DND-41 (cell line): ENCODE measurements around the gene ELL.

Source experiments
- ATAC-seq: fragments of 200-7000 bp; cut with Tn5 transposase; 3 replicates; pipeline ENCODE4 v1.9.1; 2021; ENCODE audit warnings: low read depth; ENCODE audit not compliant: insufficient read depth
- DNase-seq: peaks from one replicate; pipeline ENCODE4 v3.0.0-alpha.2; 2020
- H2AFZ ChIP-seq: 2 replicates; pipeline ENCODE4 v1.6.0; 2012; ENCODE audit warnings: low read depth, low read length
- H3K27ac ChIP-seq: 2 replicates; pipeline ENCODE4 v1.5.1; 2012; ENCODE audit warnings: low read length, inconsistent platforms
- H3K27me3 ChIP-seq: fragments of 200-600 bp; sonication (generic); 2 replicates; pipeline ENCODE4 v1.6.0; 2012; ENCODE audit warnings: low read length, mild to moderate bottlenecking, inconsistent platforms; ENCODE audit not compliant: insufficient read depth, poor library complexity
- H3K36me3 ChIP-seq: 2 replicates; pipeline ENCODE4 v1.5.1; 2012; ENCODE audit warnings: low read length, inconsistent platforms; ENCODE audit not compliant: insufficient read depth
- H3K4me1 ChIP-seq: 2 replicates; pipeline ENCODE4 v1.5.1; 2012; ENCODE audit warnings: mild to moderate bottlenecking, low read length; ENCODE audit not compliant: insufficient read depth
- H3K4me2 ChIP-seq: 2 replicates; pipeline ENCODE4 v1.6.0; 2012; ENCODE audit warnings: mild to moderate bottlenecking, moderate library complexity, low read length, inconsistent platforms; ENCODE audit not compliant: insufficient read depth
- H3K4me3 ChIP-seq, 2 experiments: fragments of 200-600 bp in 1 of 2; shearing (Covaris generic) in 1 of 2; 2 replicates each; pipeline ENCODE4 v1.5.1; 2012 to 2016; ENCODE audit warnings: inconsistent platforms in 2 of 2, low read length in 2 of 2, mild to moderate bottlenecking in 2 of 2, low read depth in 1 of 2, moderate library complexity in 1 of 2
- H3K79me2 ChIP-seq: 2 replicates; pipeline ENCODE4 v1.6.0; 2012; ENCODE audit warnings: low read length, inconsistent platforms; ENCODE audit not compliant: insufficient read depth
- H3K9ac ChIP-seq: 2 replicates; pipeline ENCODE4 v1.6.0; 2012; ENCODE audit warnings: low read depth, mild to moderate bottlenecking, inconsistent platforms, low read length, moderate library complexity
- H3K9me3 ChIP-seq: 2 replicates; pipeline ENCODE4 v1.5.1; 2012; ENCODE audit warnings: low read length, moderate library complexity, mild to moderate bottlenecking, inconsistent platforms; ENCODE audit not compliant: insufficient read depth, severe bottlenecking
- H4K20me1 ChIP-seq: 2 replicates; pipeline ENCODE4 v1.6.0; 2012; ENCODE audit warnings: low read length; ENCODE audit not compliant: insufficient read depth
- CTCF ChIP-seq: IDR thresholded peaks from 2 replicates; pipeline ENCODE4 v1.5.1; 2012; ENCODE audit warnings: borderline replicate concordance, low read length, moderate library complexity, mild to moderate bottlenecking; ENCODE audit not compliant: poor library complexity, severe bottlenecking; ENCODE audit errors: extremely low read depth
- EZH2 ChIP-seq: IDR thresholded peaks from 3 replicates; pipeline ENCODE4 v1.6.1; 2012; ENCODE audit warnings: borderline replicate concordance, low read depth, mild to moderate bottlenecking, moderate library complexity, low read length, inconsistent platforms; ENCODE audit not compliant: severe bottlenecking

The ELL gene

GRCh38 chr19:18401580-18402112 lies 120.2 kb downstream of the ELL start:
- Histone ChIP-seq H3K4me3 (no peak overlapping the region), H2AFZ (no peak overlapping the region), H3K27ac (no peak overlapping the region), H3K36me3 (no peaks in the 10 kb centered on the region), H3K79me2 (no peaks in the 10 kb centered on the region), H3K9me3 (no peaks in the 10 kb centered on the region), H3K4me1 (no peaks in the 10 kb centered on the region), H4K20me1 (no peaks in the 10 kb centered on the region), H3K4me2 (no peak overlapping the region), H3K27me3 (no peaks in the 10 kb centered on the region), H3K9ac (no peak overlapping the region)
- peak; percentile 39 for TF ChIP-seq CTCF
- no peak for TF ChIP-seq EZH2
- DNase-seq (peak; percentile 45), ATAC-seq (peak; percentile 60)

- Histone ChIP-seq H3K9ac (no peak overlapping the region), H3K4me2 (no peak overlapping the region), H3K9me3 (no peaks in the 10 kb centered on the region), H4K20me1 (no peaks in the 10 kb centered on the region), H3K36me3 (no peaks in the 10 kb centered on the region), H3K27ac (no peak overlapping the region), H3K4me3 (no peak overlapping the region), H3K27me3 (no peaks in the 10 kb centered on the region), H2AFZ (no peak overlapping the region), H3K4me1 (no peaks in the 10 kb centered on the region), H3K79me2 (no peaks in the 10 kb centered on the region)
- DNase-seq (no peak), ATAC-seq (no peak)
- TF ChIP-seq CTCF (no peak), EZH2 (no peak)
These were observed 122.9 kb downstream of the ELL start for GRCh38 chr19:18399008-18399407.

- no peak for ATAC-seq
- TF ChIP-seq CTCF (no peak), EZH2 (no peak)
- Histone ChIP-seq H3K4me1 (no peaks in the 10 kb centered on the region), H3K27ac (no peak within 1 kb of the TSS), H3K36me3 (no peaks in the 10 kb centered on the region), H3K79me2 (no peaks in the 10 kb centered on the region), H3K27me3 (no peaks in the 10 kb centered on the region), H3K4me3 (no peak within 1 kb of the TSS), H3K9ac (no peak within 1 kb of the TSS), H3K9me3 (no peaks in the 10 kb centered on the region), H3K4me2 (no peak within 1 kb of the TSS), H2AFZ (no peak within 1 kb of the TSS), H4K20me1 (no peaks in the 10 kb centered on the region)
- DNase-seq = no peak
These were observed 124.3 kb downstream of the ELL start, which contains the start of gene LRRC25 for GRCh38 chr19:18397242-18398202. TSS of gene LRRC25 (minus strand) at chr19:18397622. CDS start at chr19:18396963, 659 bp downstream.
